ENCODE measurements around the gene SCRN1.
A peak's percentile ranks its signal among the peaks of the same experiment; 100 is the strongest.

Gene SCRN1

GRCh38 chr7:29996321-29996720, 6.7 kb upstream of the SCRN1 start:
- Histone ChIP-seq H2BK12ac (ENCODE audit: low read length) (no peak overlapping the region), H4K8ac (ENCODE audit: low read depth, low read length) (no peak overlapping the region), H3K27me3 (ENCODE audit: control insufficient read depth in 3 of 3, insufficient read depth in 3 of 3, low read depth in 1 of 3, low read length in 3 of 3) (no peaks in the 10 kb centered on the region), H2AFZ (ENCODE audit: low read length) (no peak overlapping the region), H3K4me2 (ENCODE audit: insufficient read depth, low read length, poor library complexity, severe bottlenecking) (no peak overlapping the region), H3K23ac (ENCODE audit: low read depth, low read length, poor library complexity) (no peak overlapping the region), H3K14ac (ENCODE audit: low read length) (no peak overlapping the region), H3K18ac (ENCODE audit: low read length) (no peak overlapping the region), H3K4me3 (ENCODE audit: low read length in 2 of 2) (no peak overlapping the region), H2BK15ac (ENCODE audit: low read length) (no peak overlapping the region), H2BK120ac (ENCODE audit: low read depth, low read length) (no peak overlapping the region), H4K91ac (ENCODE audit: low read depth, low read length, poor library complexity) (no peak overlapping the region), H3K9me3 (replicated peaks in 1 of 2; ENCODE audit: control insufficient read depth in 2 of 2, insufficient read depth in 1 of 2, low read depth in 1 of 2, low read length in 2 of 2) (peaks cover 7 to 10% of the 10 kb centered on the region in 2 donors), H3K4me1 (ENCODE audit: control insufficient read depth in 2 of 2, insufficient read depth in 1 of 2, low read depth in 1 of 2, low read length in 2 of 2) (no peaks in the 10 kb centered on the region), H3K9ac (ENCODE audit: low read depth, low read length, poor library complexity) (no peak overlapping the region), H3K36me3 (replicated peaks in 1 of 2; ENCODE audit: control insufficient read depth in 2 of 2, insufficient read depth in 2 of 2, low read length in 2 of 2) (no peaks in the 10 kb centered on the region), H3K4ac (ENCODE audit: low read length) (no peak overlapping the region), H2BK5ac (ENCODE audit: low read length) (no peak overlapping the region), H3K79me1 (ENCODE audit: low read depth, low read length) (no peaks in the 10 kb centered on the region), H3K27ac (replicated peaks; ENCODE audit: low read length) (no peak overlapping the region), H2AK5ac (ENCODE audit: low read depth, low read length) (no peak overlapping the region)
- no peak for DNase-seq (ENCODE audit: low spot score)

DNA sequence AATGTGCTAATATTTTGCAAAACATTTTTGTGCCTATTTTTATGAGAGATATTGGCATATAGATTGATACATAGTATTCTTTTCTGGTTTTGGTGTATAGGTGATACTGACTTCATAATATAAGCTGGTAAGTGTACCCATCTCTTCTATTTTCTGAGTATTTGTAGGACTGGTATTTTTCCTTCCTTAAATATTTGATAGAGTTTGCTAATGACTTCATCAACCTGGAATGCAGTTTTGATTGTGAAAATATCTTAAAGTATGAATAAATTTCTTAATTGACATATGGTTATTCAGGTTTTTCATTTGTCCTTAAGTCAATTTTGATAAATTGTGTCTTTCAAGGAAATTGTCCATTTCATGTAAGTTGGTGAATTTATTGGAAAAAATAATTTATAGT, 6.1 kb upstream of the SCRN1 start:
- no peak overlapping the region for H2BK12ac ChIP-seq (ENCODE audit: low read length)
- no peak for DNase-seq (ENCODE audit: low spot score)

GRCh38 chr7:29993140-29993539, 3.5 kb upstream of the SCRN1 start:
- no peaks in the 10 kb centered on the region for H3K36me3 ChIP-seq (replicated peaks in 1 of 2; ENCODE audit: control insufficient read depth in 2 of 2, insufficient read depth in 2 of 2, low read length in 2 of 2)
- no peak overlapping the region for H3K18ac ChIP-seq (ENCODE audit: low read length)
- H3K4me2 ChIP-seq (ENCODE audit: insufficient read depth, low read length, poor library complexity, severe bottlenecking) = no peak overlapping the region
- no peak overlapping the region for H3K27ac ChIP-seq (replicated peaks; ENCODE audit: low read length)
- peaks cover 7 to 10% of the 10 kb centered on the region in 2 donors for H3K9me3 ChIP-seq (replicated peaks in 1 of 2; ENCODE audit: control insufficient read depth in 2 of 2, insufficient read depth in 1 of 2, low read depth in 1 of 2, low read length in 2 of 2)
- no peak overlapping the region for H4K8ac ChIP-seq (ENCODE audit: low read depth, low read length)
- H3K4ac ChIP-seq (ENCODE audit: low read length) = no peak overlapping the region
- H2BK15ac ChIP-seq (ENCODE audit: low read length) = no peak overlapping the region
- no peak for DNase-seq (ENCODE audit: low spot score)
- no peak overlapping the region for H3K4me3 ChIP-seq (ENCODE audit: low read length in 2 of 2)
- H3K14ac ChIP-seq (ENCODE audit: low read length) = no peak overlapping the region
- no peaks in the 10 kb centered on the region for H3K27me3 ChIP-seq (ENCODE audit: control insufficient read depth in 3 of 3, insufficient read depth in 3 of 3, low read depth in 1 of 3, low read length in 3 of 3)
- H2BK5ac ChIP-seq (ENCODE audit: low read length) = no peak overlapping the region
- H2BK120ac ChIP-seq (ENCODE audit: low read depth, low read length) = no peak overlapping the region
- peaks cover 6% of the 10 kb centered on the region for H3K79me1 ChIP-seq (ENCODE audit: low read depth, low read length)
- H3K23ac ChIP-seq (ENCODE audit: low read depth, low read length, poor library complexity) = no peak overlapping the region
- no peak overlapping the region for H2BK12ac ChIP-seq (ENCODE audit: low read length)
- no CpG with 5 or more reads among the region's 4 CpGs for WGBS, 2 donors (ENCODE audit: extremely low coverage in 2 of 2, insufficient read length in 2 of 2, insufficient replicate concordance in 1 of 2)
- peaks cover 2 to 3% of the 10 kb centered on the region in 2 donors for H3K4me1 ChIP-seq (ENCODE audit: control insufficient read depth in 2 of 2, insufficient read depth in 1 of 2, low read depth in 1 of 2, low read length in 2 of 2)
- no peak overlapping the region for H3K9ac ChIP-seq (ENCODE audit: low read depth, low read length, poor library complexity)
- no peak overlapping the region for H2AK5ac ChIP-seq (ENCODE audit: low read depth, low read length)
- H4K91ac ChIP-seq (ENCODE audit: low read depth, low read length, poor library complexity) = no peak overlapping the region
- H2AFZ ChIP-seq (ENCODE audit: low read length) = no peak overlapping the region

More for the DNA sequence above, 6.1 kb upstream of the SCRN1 start:
- H3K27ac ChIP-seq (replicated peaks; ENCODE audit: low read length) = no peak overlapping the region
- H2BK5ac ChIP-seq (ENCODE audit: low read length) = no peak overlapping the region
- H3K27me3 ChIP-seq (ENCODE audit: control insufficient read depth in 3 of 3, insufficient read depth in 3 of 3, low read depth in 1 of 3, low read length in 3 of 3) = no peaks in the 10 kb centered on the region
- H3K4me3 ChIP-seq (ENCODE audit: low read length in 2 of 2) = no peak overlapping the region
- no peak overlapping the region for H3K4ac ChIP-seq (ENCODE audit: low read length)
- H2AK5ac ChIP-seq (ENCODE audit: low read depth, low read length) = no peak overlapping the region
- H2BK15ac ChIP-seq (ENCODE audit: low read length) = no peak overlapping the region
- no peak overlapping the region for H3K23ac ChIP-seq (ENCODE audit: low read depth, low read length, poor library complexity)
- no peaks in the 10 kb centered on the region for H3K36me3 ChIP-seq (replicated peaks in 1 of 2; ENCODE audit: control insufficient read depth in 2 of 2, insufficient read depth in 2 of 2, low read length in 2 of 2)
- H3K4me2 ChIP-seq (ENCODE audit: insufficient read depth, low read length, poor library complexity, severe bottlenecking) = no peak overlapping the region
- H3K18ac ChIP-seq (ENCODE audit: low read length) = no peak overlapping the region
- H4K8ac ChIP-seq (ENCODE audit: low read depth, low read length) = no peak overlapping the region
- H3K14ac ChIP-seq (ENCODE audit: low read length) = no peak overlapping the region
- H3K4me1 ChIP-seq (ENCODE audit: control insufficient read depth in 2 of 2, insufficient read depth in 1 of 2, low read depth in 1 of 2, low read length in 2 of 2) = no peaks in the 10 kb centered on the region
- no peaks in the 10 kb centered on the region for H3K79me1 ChIP-seq (ENCODE audit: low read depth, low read length)
- H2AFZ ChIP-seq (ENCODE audit: low read length) = no peak overlapping the region
- peaks cover 7 to 10% of the 10 kb centered on the region in 2 donors for H3K9me3 ChIP-seq (replicated peaks in 1 of 2; ENCODE audit: control insufficient read depth in 2 of 2, insufficient read depth in 1 of 2, low read depth in 1 of 2, low read length in 2 of 2)
- no peak overlapping the region for H3K9ac ChIP-seq (ENCODE audit: low read depth, low read length, poor library complexity)
- no peak overlapping the region for H4K91ac ChIP-seq (ENCODE audit: low read depth, low read length, poor library complexity)
- no peak overlapping the region for H2BK120ac ChIP-seq (ENCODE audit: low read depth, low read length)

DNA sequence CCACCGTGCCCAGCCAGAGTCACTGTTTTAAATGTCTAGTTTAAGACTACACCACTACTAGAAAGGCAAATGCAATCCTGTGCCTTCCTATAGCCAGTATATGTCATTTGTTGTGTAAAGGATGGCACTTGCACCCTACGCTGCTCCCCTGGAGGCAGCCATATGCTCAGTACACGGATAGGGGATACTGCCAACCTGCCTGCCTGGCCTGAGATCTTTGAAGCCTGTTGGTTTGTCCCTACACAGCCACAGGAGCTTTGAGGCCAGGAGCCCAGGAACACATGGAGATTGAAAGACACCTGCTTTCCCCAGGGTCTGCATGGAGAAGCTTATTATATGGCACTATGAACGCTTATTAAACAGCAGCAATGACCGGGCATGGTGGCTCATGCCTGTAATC, 2.3 kb upstream of the SCRN1 start:
- H2AK5ac ChIP-seq (ENCODE audit: low read depth, low read length) = no peak overlapping the region
- no CpG with 5 or more reads among the region's 5 CpGs for WGBS, 2 donors (ENCODE audit: extremely low coverage in 2 of 2, insufficient read length in 2 of 2, insufficient replicate concordance in 1 of 2)
- H3K27me3 ChIP-seq (ENCODE audit: control insufficient read depth in 3 of 3, insufficient read depth in 3 of 3, low read depth in 1 of 3, low read length in 3 of 3) = no peaks in the 10 kb centered on the region
- no peak overlapping the region for H3K9ac ChIP-seq (ENCODE audit: low read depth, low read length, poor library complexity)
- H2BK15ac ChIP-seq (ENCODE audit: low read length) = no peak overlapping the region
- no peak for DNase-seq (ENCODE audit: low spot score)
- no peak overlapping the region for H3K18ac ChIP-seq (ENCODE audit: low read length)
- H3K36me3 ChIP-seq (replicated peaks in 1 of 2; ENCODE audit: control insufficient read depth in 2 of 2, insufficient read depth in 2 of 2, low read length in 2 of 2) = no peaks in the 10 kb centered on the region
- H4K8ac ChIP-seq (ENCODE audit: low read depth, low read length) = no peak overlapping the region
- peak overlapping the region in 1 of 2 donors; percentile 32 for H3K4me3 ChIP-seq (ENCODE audit: low read length in 2 of 2)
- peaks cover 6% of the 10 kb centered on the region for H3K79me1 ChIP-seq (ENCODE audit: low read depth, low read length)
- H2BK120ac ChIP-seq (ENCODE audit: low read depth, low read length) = no peak overlapping the region
- no peak overlapping the region for H2BK12ac ChIP-seq (ENCODE audit: low read length)
- H3K14ac ChIP-seq (ENCODE audit: low read length) = no peak overlapping the region
- peaks cover 7 to 10% of the 10 kb centered on the region in 2 donors for H3K9me3 ChIP-seq (replicated peaks in 1 of 2; ENCODE audit: control insufficient read depth in 2 of 2, insufficient read depth in 1 of 2, low read depth in 1 of 2, low read length in 2 of 2)
- H3K4me1 ChIP-seq (ENCODE audit: control insufficient read depth in 2 of 2, insufficient read depth in 1 of 2, low read depth in 1 of 2, low read length in 2 of 2) = peaks cover 5 to 13% of the 10 kb centered on the region in 2 donors
- H3K27ac ChIP-seq (replicated peaks; ENCODE audit: low read length) = no peak overlapping the region
- H3K23ac ChIP-seq (ENCODE audit: low read depth, low read length, poor library complexity) = no peak overlapping the region
- H3K4ac ChIP-seq (ENCODE audit: low read length) = no peak overlapping the region
- H3K4me2 ChIP-seq (ENCODE audit: insufficient read depth, low read length, poor library complexity, severe bottlenecking) = no peak overlapping the region
- H2AFZ ChIP-seq (ENCODE audit: low read length) = no peak overlapping the region
- no peak overlapping the region for H4K91ac ChIP-seq (ENCODE audit: low read depth, low read length, poor library complexity)
- no peak overlapping the region for H2BK5ac ChIP-seq (ENCODE audit: low read length)

Measured in neuronal stem cell (in vitro differentiated cells).